Peyer's patch (tissue), 4 donors: ENCODE results near the gene RHOF.

Experiments used
- POLR2A ChIP-seq, 2 donors: fragments of 450-650 bp; IDR thresholded peaks; one replicate each; pipeline ENCODE4 v1.5.1; 2017; ENCODE audit warnings: antibody characterized with exemption in 2 of 2, mild to moderate bottlenecking in 2 of 2, moderate library complexity in 2 of 2
- TF ChIP-seq, protein P1 (sequence below), 6 experiments: fragments of 450-650 bp in 4 of 6; fragments of 200-600 bp in 2 of 6; sonication (generic) in 1 of 6; IDR thresholded peaks; one replicate each; pipeline ENCODE4 v1.5.1; 2017 to 2019; ENCODE audit warnings: antibody characterized with exemption in 6 of 6, mild to moderate bottlenecking in 3 of 6, moderate library complexity in 1 of 6

DNA sequence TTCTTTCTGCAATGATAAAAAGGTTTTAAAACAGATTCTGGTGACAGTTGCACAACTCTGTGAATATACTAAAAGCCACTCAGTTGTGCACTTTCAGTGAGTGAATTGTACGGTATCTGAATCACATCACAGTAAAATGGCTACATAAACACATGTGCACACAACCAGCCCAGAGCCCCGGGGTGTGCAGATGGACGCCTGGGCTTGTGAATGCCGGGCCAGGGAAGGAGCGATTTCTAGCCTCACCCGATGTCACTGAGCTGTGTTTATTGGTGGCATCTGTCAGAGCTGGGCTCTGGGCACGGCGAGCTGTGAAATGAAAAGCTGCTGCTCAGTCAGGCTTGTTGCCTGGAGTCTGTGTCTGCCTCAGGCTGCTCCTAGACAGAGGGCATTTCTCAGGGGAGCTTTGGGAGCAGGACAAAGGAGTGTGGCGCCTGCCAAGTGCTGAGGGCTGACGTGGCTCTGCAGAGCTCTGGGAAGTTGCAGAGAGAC, 25.9 kb downstream of the RHOF start:
- TF ChIP-seq, protein P1, sequence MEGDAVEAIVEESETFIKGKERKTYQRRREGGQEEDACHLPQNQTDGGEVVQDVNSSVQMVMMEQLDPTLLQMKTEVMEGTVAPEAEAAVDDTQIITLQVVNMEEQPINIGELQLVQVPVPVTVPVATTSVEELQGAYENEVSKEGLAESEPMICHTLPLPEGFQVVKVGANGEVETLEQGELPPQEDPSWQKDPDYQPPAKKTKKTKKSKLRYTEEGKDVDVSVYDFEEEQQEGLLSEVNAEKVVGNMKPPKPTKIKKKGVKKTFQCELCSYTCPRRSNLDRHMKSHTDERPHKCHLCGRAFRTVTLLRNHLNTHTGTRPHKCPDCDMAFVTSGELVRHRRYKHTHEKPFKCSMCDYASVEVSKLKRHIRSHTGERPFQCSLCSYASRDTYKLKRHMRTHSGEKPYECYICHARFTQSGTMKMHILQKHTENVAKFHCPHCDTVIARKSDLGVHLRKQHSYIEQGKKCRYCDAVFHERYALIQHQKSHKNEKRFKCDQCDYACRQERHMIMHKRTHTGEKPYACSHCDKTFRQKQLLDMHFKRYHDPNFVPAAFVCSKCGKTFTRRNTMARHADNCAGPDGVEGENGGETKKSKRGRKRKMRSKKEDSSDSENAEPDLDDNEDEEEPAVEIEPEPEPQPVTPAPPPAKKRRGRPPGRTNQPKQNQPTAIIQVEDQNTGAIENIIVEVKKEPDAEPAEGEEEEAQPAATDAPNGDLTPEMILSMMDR (IDR thresholded peaks at IDR 0.05): no peak
- no peak for TF ChIP-seq POLR2A (IDR thresholded peaks at IDR 0.05)
